ENCODE measurements around the gene SYT5. TPM values are rescaled to one million over a fixed set of nuclear protein-coding genes. Genes with fewer than 3 reads are reported as not detected.

The SYT5 gene
- total and polyA plus RNA-seq, 2 of the 8 experiments (the other 6 are each of a cell fraction or from before 2014, with no cell fraction given): 0.35 to 0.67 TPM

DNA sequence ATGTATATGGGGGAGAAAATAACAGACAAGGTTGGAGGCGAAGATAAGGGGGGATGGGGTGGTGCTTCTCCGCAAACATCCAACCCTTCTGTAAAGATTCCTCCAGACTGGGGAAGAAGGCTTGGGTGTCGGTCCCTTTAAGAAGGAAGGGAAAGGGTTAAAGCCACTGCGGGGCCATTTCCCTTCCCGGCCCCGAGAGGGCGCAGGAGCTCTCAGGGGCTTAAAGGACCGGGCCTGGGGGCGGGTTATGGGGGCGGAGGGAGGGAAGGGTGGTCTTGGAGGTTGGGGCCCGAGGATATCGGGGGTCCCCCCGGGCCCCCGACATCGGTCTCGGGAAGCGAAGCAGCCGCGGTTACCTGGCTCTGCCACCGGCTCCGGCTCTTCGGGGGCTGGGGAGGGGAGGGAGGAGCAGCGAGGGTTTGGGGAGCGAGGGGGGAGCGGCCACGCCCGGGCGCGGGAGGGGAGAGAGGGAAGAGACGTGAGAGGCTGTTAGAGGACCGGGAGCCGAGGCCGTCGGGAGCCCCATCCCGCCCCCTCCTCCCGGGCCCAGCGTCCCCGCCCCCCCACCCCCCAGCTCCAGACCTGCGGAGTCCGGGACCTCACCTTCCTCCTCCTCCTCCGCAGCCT, 33.9 kb downstream of the SYT5 start:
- ChIA-PET CTCF (ENCODE audit: partially characterized antibody) (interaction anchor here (0.6 to 3.4 kb wide), 19 partner anchors 10 to 486 kb away, joined by 3 to 40 read pairs (median 4); partner anchors contain the start of genes DNAAF3, GARIN5B, PPP1R12C and TNNI3), POLR2A (ENCODE audit: partially characterized antibody) (interaction anchor here (0.5 to 2.9 kb wide), 22 partner anchors 10 to 453 kb away, joined by 3 to 19 read pairs (median 4); partner anchors contain the start of genes FIZ1, HSPBP1, PPP1R12C and PPP6R1)
- FAIRE-seq (peak; percentile 36), DNase-seq (ENCODE audit: low read depth in 1 of 2, low spot score in 2 of 2) (peak in 1 of 2 experiments; percentile 80)
- peak overlapping the region; percentile 66 for H3K4ac ChIP-seq (replicated peaks; ENCODE audit: insufficient read length, low read depth, low read length)
- peaks cover 7% of the 10 kb centered on the region; the same call in 1 of the 2 replicates for H3K23me2 ChIP-seq (ENCODE audit: low read depth, low read length)
- no peaks in the 10 kb centered on the region for H3K27me3 ChIP-seq (replicated peaks in 1 of 4; ENCODE audit: control insufficient read depth in 3 of 4, extremely low read depth in 1 of 4, insufficient read depth in 3 of 4, low read length in 3 of 4)
- peak overlapping the region; percentile 68 to 70 for H3K4me2 ChIP-seq (ENCODE audit: insufficient read depth in 1 of 2, low read depth in 2 of 2, low read length in 2 of 2)
- H4K20me1 ChIP-seq (replicated peaks in 1 of 2; ENCODE audit: control insufficient read depth in 1 of 2, insufficient read depth in 2 of 2, low read length in 2 of 2): no peaks in the 10 kb centered on the region
- peak overlapping the region in 1 of 4 experiments; percentile 38; a peak in 1 of 7 replicates for H3K9ac ChIP-seq (replicated peaks in 1 of 4; ENCODE audit: extremely low read depth in 1 of 4, low read depth in 3 of 4, low read length in 3 of 4)
- H2BK5ac ChIP-seq (ENCODE audit: low read depth, low read length): peak overlapping the region; percentile 87; the same call in 1 of the 2 replicates
- H3K14ac ChIP-seq (ENCODE audit: insufficient read length): no peak overlapping the region
- H2BK20ac ChIP-seq (ENCODE audit: low read length): no peak overlapping the region
- H3K4me1 ChIP-seq (replicated peaks in 1 of 4; ENCODE audit: control insufficient read depth in 3 of 4, insufficient read depth in 4 of 4, low read length in 3 of 4): peaks cover 6 to 24% (median 13%) of the 10 kb centered on the region in 4 experiments
- H4K91ac ChIP-seq (replicated peaks; ENCODE audit: insufficient read length, low read length): peak overlapping the region; percentile 98
- H3K27ac ChIP-seq (ENCODE audit: low read depth, low read length): no peak overlapping the region
- peak overlapping the region; percentile 53 to 83 (median 60) for H3K4me3 ChIP-seq (ENCODE audit: extremely low read depth in 1 of 4, insufficient read depth in 2 of 4, low read depth in 3 of 4, low read length in 4 of 4)
- H2AK5ac ChIP-seq (ENCODE audit: low read depth, low read length): no peak overlapping the region
- peaks cover 0 to 5% (median 0%) of the 10 kb centered on the region in 4 experiments; a peak in 1 of 8 replicates for H3K36me3 ChIP-seq (ENCODE audit: control insufficient read depth in 2 of 4, insufficient read depth in 4 of 4, low read length in 3 of 4)
- no peaks in the 10 kb centered on the region for H3K9me3 ChIP-seq (ENCODE audit: insufficient read depth in 2 of 2, low read depth in 1 of 2, low read length in 1 of 2)
- H3K56ac ChIP-seq (replicated peaks; ENCODE audit: insufficient read length, low read depth, low read length): no peak overlapping the region
- peak overlapping the region; percentile 60; the same call in 1 of the 2 replicates for H2BK12ac ChIP-seq (ENCODE audit: low read depth, low read length)
- H3K18ac ChIP-seq (ENCODE audit: extremely low read depth, low read length): peak overlapping the region; percentile 71; the same call in 1 of the 2 replicates
- no peak overlapping the region; the same call in 1 of the 2 replicates for H4K8ac ChIP-seq (ENCODE audit: extremely low read depth, insufficient read depth, low read length)
- H2AFZ ChIP-seq (ENCODE audit: low read length): no peak overlapping the region
- no peaks in the 10 kb centered on the region for H3K79me1 ChIP-seq (ENCODE audit: low read depth, low read length)
- no peak overlapping the region for H2BK120ac ChIP-seq (replicated peaks; ENCODE audit: low read depth, low read length)
- 25% methylated on average over 2 of the region's 41 CpGs; no CpG with 5 or more reads in 1 of the 2 experiments for WGBS, 2 experiments (ENCODE audit: extremely low coverage in 1 of 2, insufficient coverage in 1 of 2, insufficient read length in 1 of 2, insufficient replicate concordance in 2 of 2, low coverage in 1 of 2, low lambda C conversion rate in 2 of 2, missing lambda C conversion rate in 1 of 2)
- H3K23ac ChIP-seq (ENCODE audit: insufficient read length): no peak overlapping the region
- H2BK15ac ChIP-seq (ENCODE audit: low read length): no peak overlapping the region
- H4K5ac ChIP-seq (ENCODE audit: insufficient read length, low read depth, low read length): peak overlapping the region; percentile 91
- H3K79me2 ChIP-seq (ENCODE audit: control insufficient read depth in 1 of 2, insufficient read depth in 2 of 2, low read length in 2 of 2): no peaks in the 10 kb centered on the region
- TF ChIP-seq EGR1 (IDR thresholded peaks at IDR 0.05; ENCODE audit: borderline replicate concordance, low read depth, low read length) (peak; percentile 44; the same call in 1 of the 2 replicates), CBX5 (IDR thresholded peaks at IDR 0.05; ENCODE audit: low read depth, low read length) (no peak), KDM1A (IDR thresholded peaks at IDR 0.05; ENCODE audit: borderline replicate concordance, low read length) (peak; percentile 94), SP2 (IDR thresholded peaks at IDR 0.05; ENCODE audit: low read length) (no peak), CBX8 (IDR thresholded peaks at IDR 0.05; ENCODE audit: borderline replicate concordance, low read depth, low read length) (no peak), POU5F1 (IDR thresholded peaks at IDR 0.05; ENCODE audit: low read depth, low read length) (no peak), ZNF274 (IDR thresholded peaks at IDR 0.05; ENCODE audit: borderline replicate concordance, extremely low read depth, low read length) (no peak), NRF1 (IDR thresholded peaks at IDR 0.05; ENCODE audit: low read depth, low read length) (no peak), PHF8 (conservative IDR thresholded peaks at IDR 0.05; ENCODE audit: low read depth, low read length) (no peak; the same call in none of the 2 replicates), YY1 (IDR thresholded peaks at IDR 0.05; ENCODE audit: low read depth, low read length) (0 out of 2 replicates have a peak, but pooled peaks have one; percentile 35), HDAC2 (IDR thresholded peaks at IDR 0.05; ENCODE audit: borderline replicate concordance in 1 of 2, low read depth in 2 of 2, low read length in 2 of 2) (no peak), POLR2A (IDR thresholded peaks at IDR 0.05; ENCODE audit: control extremely low read depth in 1 of 2, low read depth in 2 of 2, low read length in 2 of 2) (no peak; a peak in 1 of 3 replicates)

All from H1 (cell line).